Fibroblast of lung (primary cell): ENCODE results near the gene HUNK.

Experiments
- CTCF ChIP-seq, 2 donors: IDR thresholded peaks in 1 of 2; conservative IDR thresholded peaks in 1 of 2; 1 replicate in 1 of 2; 2 replicates in 1 of 2; pipeline ENCODE4 v1.5.1; 2011 to 2012; ENCODE audit warnings: low read length in 2 of 2, control low read depth in 1 of 2, inconsistent platforms in 1 of 2, low read depth in 1 of 2, mild to moderate bottlenecking in 1 of 2
- EZH2 ChIP-seq: IDR thresholded peaks from 2 replicates; pipeline ENCODE4 v1.5.1; 2012; ENCODE audit warnings: low read length, control low read depth, mild to moderate bottlenecking; ENCODE audit errors: missing control alignments

- no peak for TF ChIP-seq CTCF (conservative IDR thresholded peaks at IDR 0.05 in 1 of 2, IDR thresholded peaks at IDR 0.05 in 1 of 2; ENCODE audit: low read depth in 1 of 2, low read length in 2 of 2)
- TF ChIP-seq EZH2, result no peak
These were observed 105.0 kb downstream of the HUNK start for GRCh38 chr21:31977816-31978215.
